NOMO-1 treated with dmso at 0.1 percent for 144 hours (cell line): ENCODE data around the gene GSC.
A peak's percentile ranks its signal among the peaks of the same experiment; 100 is the strongest.

Experiments
- DNase-seq: peaks from one replicate; lab custom pipeline; 2025; ENCODE audit not compliant: unreplicated experiment; lab: John Stamatoyannopoulos, UW

GSC gene

GRCh38 chr14:94771906-94772490 is 2.1 kb upstream of the GSC start:
- DNase-seq = no peak

DNA sequence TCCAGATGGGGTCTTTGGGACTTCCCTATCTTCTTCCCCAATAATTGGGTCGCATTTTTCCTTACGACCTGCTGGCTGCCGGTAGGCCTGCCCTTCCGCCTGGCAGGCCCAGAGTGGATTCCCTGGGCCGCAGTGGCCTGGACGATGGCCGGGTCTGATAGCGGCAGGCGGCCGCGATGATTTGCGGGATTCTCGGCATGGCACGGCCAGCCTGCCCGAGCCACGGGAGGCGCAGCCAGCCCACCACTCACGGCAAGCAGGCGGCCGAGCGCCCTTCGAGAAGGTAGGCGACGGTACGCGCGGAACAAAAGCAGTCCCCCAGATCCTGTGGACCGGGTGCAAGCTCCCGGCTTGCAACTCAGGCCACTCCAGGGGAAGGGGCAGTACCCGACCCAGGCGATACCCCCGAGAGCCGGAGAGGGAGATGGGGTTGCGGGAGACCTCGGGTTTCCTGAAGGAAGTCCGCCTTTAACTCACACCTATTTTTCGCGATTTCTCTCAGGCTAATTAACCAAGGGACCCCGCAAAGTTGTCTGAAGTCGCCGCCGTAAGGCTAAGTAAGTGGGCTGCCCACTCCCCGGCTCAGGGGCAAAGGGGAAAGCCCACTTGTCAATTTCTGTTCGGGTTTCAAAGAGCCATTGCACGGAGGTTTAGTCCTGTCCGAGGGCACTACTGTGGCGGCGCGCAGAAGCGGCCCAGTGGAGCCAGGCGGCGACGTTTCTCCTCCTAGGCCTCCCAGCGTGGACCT is 1.4 kb upstream of the GSC start:
- DNase-seq = no peak

GRCh38 chr14:94770815-94771157 is 873 bp upstream of the GSC start:
- DNase-seq = no peak

DNA sequence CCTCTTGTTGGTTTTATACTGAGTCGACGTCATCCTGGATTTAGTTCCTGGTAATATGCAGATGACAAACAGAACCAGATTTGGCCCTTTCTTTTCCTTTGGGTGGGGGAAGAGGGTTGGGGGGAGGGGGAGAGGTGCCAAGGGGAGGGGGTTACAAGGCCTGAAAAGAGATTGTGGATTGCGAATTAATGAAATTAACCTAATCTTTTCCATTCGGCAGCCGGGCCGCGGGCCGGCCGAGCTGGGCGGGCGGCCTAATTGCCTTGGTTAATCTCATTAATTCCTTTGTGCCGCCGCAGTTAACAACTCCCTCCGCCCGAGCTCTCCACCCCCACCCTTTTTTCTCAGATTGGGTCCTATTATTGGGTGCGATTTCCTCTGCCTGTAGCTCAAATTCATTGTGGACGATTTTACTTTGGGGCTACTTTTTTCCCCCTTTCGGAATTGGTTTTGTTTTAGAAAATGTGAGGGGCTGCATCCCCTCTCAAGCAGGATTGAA is 387 bp upstream of the GSC start:
- DNase-seq = no peak

DNA sequence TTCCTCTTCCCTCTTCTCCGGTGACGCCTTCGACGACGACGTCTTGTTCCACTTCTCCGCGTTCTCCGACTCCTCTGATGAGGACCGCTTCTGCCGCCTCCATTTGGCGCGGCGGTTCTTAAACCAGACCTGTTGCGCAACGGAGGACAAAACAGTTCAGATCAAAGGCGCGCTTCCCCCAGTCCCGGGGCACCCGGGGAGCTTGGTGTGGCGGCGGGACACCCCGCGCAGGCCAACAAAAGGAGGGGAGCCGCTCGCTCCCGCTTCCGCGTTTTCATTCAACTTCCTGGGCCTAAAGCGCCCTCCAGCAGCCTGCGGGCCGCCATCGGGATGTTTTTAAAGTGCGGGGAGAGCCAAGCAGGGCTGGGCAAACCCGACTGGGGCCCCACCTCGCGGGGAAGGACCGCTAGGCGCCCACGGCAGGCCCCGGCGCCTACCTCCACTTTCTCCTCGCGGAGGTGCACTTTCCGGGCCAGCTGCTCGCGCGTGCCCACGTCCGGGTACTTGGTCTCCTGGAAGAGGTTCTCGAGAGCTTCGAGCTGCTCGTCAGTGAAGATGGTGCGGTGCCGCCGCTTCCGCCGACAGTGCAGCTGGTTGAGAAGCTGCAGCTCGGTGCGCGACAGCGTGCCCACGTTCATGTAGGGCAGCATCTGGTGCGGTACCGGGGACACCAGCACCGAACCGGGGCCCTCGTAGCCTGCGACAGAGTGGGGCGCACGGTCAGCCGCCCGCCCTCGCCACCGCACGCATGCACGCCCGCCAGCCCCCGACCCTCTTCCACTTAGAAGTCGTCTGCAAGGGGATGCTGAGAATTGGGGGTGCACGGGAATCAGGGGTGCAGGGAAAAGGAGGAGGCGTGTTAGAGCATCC is 1.2 kb downstream of the GSC start:
- DNase-seq = peak; percentile 26

GRCh38 chr14:94768141-94768520 is 1.8 kb downstream of the GSC start:
- no peak for DNase-seq

DNA sequence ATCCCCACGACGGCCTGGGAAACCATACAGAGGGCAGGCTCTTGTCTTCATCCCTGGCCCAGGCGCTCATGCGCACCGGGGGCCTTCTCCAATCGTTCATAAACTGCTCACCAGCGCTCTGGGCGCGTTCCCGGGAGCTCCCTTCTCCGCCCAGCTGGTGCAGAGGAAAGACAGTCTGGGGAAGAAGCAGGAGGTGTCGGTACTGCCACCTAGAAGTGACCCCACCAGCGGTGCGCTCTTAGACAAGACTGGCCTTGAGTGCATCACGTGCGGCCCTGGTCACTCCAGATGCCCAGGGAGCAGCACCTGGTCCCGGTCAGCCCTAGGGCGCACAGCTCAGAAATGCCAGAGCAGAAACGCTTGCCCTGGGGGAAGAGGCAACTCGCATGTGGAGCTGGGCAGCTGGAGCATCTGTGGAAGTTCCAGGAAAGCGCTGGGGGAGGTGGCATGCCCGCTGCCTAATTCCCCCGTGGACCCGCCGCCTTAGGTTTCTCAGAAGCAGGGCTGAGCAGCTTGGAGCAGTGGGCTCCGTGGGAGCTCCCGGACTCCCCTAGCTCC is 2.5 kb downstream of the GSC start:
- no peak for DNase-seq

DNA sequence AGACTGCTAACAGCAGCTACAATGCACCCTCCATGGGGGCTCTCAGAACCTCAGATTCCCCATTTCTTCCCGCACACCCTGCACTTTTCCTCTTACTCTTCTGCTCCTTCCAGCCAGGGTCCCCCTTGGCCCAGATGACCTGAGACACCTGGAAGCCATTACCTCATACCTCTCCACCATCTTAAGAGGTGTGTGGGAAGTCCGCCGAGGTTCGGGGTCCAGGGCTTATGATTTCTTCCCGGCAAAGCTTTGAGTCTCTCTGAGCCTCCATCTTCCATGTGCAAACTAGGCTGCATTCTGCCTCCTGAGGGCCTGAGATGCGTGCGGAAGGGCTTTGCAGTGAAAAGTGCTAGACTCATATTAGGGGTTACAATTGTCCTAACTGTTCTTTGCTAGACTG is 5.3 kb downstream of the GSC start:
- no peak for DNase-seq

DNA sequence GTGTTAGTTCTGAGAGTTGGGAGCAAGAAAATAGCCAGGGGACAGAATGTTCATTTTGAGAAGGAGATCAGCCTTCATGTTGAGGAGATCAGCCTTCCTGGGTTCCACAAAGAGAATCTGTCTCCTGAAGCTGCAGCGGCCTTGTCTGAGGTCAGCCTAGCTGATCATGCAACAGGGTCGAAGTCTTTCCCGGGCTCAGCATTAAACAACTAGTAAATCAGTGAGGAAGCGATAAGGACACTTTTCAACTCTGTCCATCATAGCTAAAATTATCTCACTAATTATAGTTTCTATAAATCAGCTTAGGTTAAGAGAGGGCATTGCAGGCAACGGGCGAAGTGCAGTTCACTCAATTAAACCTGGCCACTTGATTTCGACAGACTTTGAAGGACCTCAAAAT is 7.5 kb downstream of the GSC start:
- no peak for DNase-seq

DNA sequence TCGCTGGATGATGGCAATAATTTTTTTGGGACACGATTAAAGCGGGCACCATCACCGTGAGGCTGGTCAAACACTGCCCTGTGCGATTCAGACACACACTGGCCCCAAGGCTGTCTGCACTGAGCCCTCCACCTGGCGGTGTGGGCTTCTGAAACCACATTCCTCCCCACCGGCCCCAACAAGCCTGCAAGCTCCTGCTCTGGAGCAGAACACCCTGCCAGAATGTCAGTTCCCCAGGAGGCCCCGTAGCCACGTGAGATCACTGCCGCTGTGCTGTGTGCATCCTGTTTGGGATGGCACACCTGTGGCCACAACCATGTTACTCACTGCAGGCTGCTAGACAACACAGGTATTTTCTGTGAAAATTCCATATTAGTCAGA is 7.9 kb downstream of the GSC start:
- DNase-seq = no peak

GRCh38 chr14:94761348-94761996 is 8.4 kb downstream of the GSC start:
- DNase-seq = no peak

DNA sequence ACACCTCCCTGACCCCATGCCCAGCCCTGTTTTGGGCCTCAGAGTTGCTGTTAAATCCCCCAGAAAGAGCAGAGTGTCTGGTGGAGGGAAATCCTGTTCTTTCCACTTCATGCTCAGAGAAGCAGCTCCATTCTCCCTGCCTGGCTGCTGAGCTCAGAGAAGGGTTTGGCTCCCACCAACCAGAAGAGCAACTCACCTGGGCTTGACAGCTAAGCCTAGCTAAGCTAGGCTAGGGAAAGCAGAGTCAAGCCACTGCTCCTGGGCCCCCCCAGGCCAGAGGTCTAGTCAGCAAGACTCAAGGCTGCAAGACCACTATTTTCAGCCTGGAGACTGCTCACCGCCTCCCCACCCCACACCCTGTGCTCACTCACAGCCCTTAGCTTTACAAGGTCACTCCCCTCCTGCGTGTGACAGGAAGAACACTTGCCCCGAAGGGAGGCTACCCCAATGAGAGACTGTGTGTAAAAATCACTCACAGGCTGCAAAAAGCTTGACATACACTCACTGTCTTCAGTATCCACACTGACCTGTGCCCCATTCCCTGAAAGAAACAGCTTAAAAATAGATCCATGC is 13.5 kb downstream of the GSC start:
- no peak for DNase-seq

GRCh38 chr14:94754391-94754942 is 15.4 kb downstream of the GSC start:
- no peak for DNase-seq

GRCh38 chr14:94752591-94753436 is 17.1 kb downstream of the GSC start:
- no peak for DNase-seq

DNA sequence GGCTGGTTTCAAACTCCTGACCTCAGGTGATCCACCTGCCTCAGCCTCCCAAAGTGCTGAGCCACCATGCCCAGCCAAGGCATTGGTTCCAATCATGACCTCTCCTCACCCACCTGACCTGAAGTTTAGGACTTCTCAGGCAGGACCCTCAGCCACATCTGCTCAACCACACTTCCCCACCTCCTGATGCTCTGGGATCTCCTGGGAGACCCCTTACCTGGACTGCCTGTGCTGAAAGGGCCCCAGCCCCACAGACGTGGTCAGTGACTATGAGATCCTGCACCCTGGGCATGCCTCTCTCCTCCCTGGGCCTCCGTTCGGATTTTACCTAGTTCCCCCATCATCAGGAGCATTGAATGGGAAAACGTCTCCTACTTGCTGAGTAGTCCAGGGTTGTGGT is 18.0 kb downstream of the GSC start:
- DNase-seq = no peak

GRCh38 chr14:94751321-94751720 is 18.6 kb downstream of the GSC start:
- no peak for DNase-seq

- no peak for DNase-seq
These were observed 19.5 kb downstream of the GSC start for GRCh38 chr14:94750371-94750770.

- no peak for DNase-seq
These were observed 21.1 kb downstream of the GSC start for GRCh38 chr14:94748667-94749347.

- no peak for DNase-seq
These were observed 22.2 kb downstream of the GSC start for GRCh38 chr14:94747739-94748138.
